Tibial nerve (tissue), 4 donors: ENCODE data around the gene GLB1L2. TPM values are rescaled to one million over a fixed set of nuclear protein-coding genes. Genes with fewer than 3 reads are reported as not detected.
"Not testable (repeated sequence)": the region's sequence is repeated elsewhere in the genome, so short reads cannot be mapped to it uniquely, and the experiment has no call there.

Experiments used
- DNase-seq, 2 donors: peaks; one replicate each; pipeline ENCODE4 v3.0.0-alpha.2; 2019; ENCODE audit warnings: low spot score in 2 of 2
- H3K27ac ChIP-seq, 4 donors: fragments of 200-600 bp; sonication (generic) in 3 of 4; one replicate each; pipeline ENCODE4 v1.5.1; 2017 to 2019; ENCODE audit warnings: mild to moderate bottlenecking in 1 of 4
- H3K27me3 ChIP-seq, 2 donors: fragments of 200-600 bp; sonication (generic) in 1 of 2; one replicate each; pipeline versions ENCODE4 v1.5.1 to v1.6.0; 2017 to 2019
- H3K36me3 ChIP-seq, 3 donors: fragments of 200-600 bp; sonication (generic); one replicate each; pipeline ENCODE4 v1.5.1; 2018 to 2019
- H3K4me1 ChIP-seq, 4 donors: fragments of 200-600 bp; sonication (generic) in 3 of 4; one replicate each; pipeline ENCODE4 v1.5.1; 2017 to 2019
- H3K4me3 ChIP-seq, 4 donors: fragments of 200-600 bp; sonication (generic) in 3 of 4; one replicate each; pipeline ENCODE4 v1.5.1; 2017 to 2019; ENCODE audit warnings: mild to moderate bottlenecking in 1 of 4, moderate library complexity in 1 of 4
- H3K9me3 ChIP-seq, 4 donors: fragments of 200-600 bp; sonication (generic) in 3 of 4; one replicate each; pipeline ENCODE4 v1.5.1; 2017 to 2019
- EP300 ChIP-seq, 2 donors: sonication (generic); formaldehyde crosslinking; IDR thresholded peaks; one replicate each; pipeline ENCODE4 v1.6.1; 2017; ENCODE audit warnings: antibody characterized with exemption in 2 of 2, mild to moderate bottlenecking in 1 of 2
- POLR2A ChIP-seq, 2 donors: fragments of 450-650 bp; IDR thresholded peaks; one replicate each; pipeline ENCODE4 v1.6.1; 2017; ENCODE audit warnings: antibody characterized with exemption in 2 of 2, mild to moderate bottlenecking in 2 of 2, moderate library complexity in 2 of 2
- WGBS, 2 donors: methylation state at CpG; one replicate each; pipeline ENCODE4 v1.1.5; 2018; 5-methylcytosine and 5-hydroxymethylcytosine counted together
- total RNA-seq, 4 donors: library from RNA; depleted of rRNA; stranded (reverse); fragments of >200 nt; gene quantifications; one replicate each; pipeline ENCODE4 v1.1.0, GENCODE V29; 2016
- TF ChIP-seq, protein P1 (sequence below), 5 experiments: fragments of 200-600 bp in 3 of 5; fragments of 450-650 bp in 2 of 5; sonication (generic) in 3 of 5; IDR thresholded peaks; one replicate each; pipeline ENCODE4 v1.5.1; 2016 to 2019; ENCODE audit warnings: antibody characterized with exemption in 5 of 5, mild to moderate bottlenecking in 3 of 5, moderate library complexity in 2 of 5

Gene GLB1L2
- total RNA-seq, 4 donors from 2014 or later, result 2.0 to 8.1 (median 5.6) TPM

DNA sequence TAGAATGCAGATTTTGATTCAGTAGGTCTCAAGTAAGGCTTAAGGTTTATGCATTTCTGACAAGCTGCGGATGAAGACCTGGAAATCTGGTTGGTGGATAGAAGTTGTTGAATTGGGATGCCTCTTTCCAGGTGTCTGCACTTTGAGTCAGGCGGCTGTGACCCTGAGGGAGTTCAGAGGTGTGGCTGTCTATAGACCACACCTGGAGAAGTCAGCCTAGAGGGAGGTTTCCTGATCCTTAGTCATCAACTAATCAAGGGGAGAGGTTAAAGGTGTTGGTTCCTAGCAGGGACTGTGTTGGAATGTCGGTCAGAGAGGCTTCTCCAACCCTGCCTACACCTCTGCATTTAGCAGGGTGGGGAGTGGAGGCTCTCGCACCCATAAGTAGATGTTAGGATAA lies 8.0 kb downstream of the GLB1L2 start:
- 71 to 85% methylated on average over 4 of the region's 4 CpGs for WGBS, 2 donors
- no peak for DNase-seq
- Histone ChIP-seq H3K9me3 (no peaks in the 10 kb centered on the region), H3K27me3 (no peaks in the 10 kb centered on the region), H3K27ac (no peak overlapping the region), H3K4me1 (no peaks in the 10 kb centered on the region), H3K4me3 (no peak overlapping the region), H3K36me3 (no peaks in the 10 kb centered on the region)
- TF ChIP-seq, protein P1, sequence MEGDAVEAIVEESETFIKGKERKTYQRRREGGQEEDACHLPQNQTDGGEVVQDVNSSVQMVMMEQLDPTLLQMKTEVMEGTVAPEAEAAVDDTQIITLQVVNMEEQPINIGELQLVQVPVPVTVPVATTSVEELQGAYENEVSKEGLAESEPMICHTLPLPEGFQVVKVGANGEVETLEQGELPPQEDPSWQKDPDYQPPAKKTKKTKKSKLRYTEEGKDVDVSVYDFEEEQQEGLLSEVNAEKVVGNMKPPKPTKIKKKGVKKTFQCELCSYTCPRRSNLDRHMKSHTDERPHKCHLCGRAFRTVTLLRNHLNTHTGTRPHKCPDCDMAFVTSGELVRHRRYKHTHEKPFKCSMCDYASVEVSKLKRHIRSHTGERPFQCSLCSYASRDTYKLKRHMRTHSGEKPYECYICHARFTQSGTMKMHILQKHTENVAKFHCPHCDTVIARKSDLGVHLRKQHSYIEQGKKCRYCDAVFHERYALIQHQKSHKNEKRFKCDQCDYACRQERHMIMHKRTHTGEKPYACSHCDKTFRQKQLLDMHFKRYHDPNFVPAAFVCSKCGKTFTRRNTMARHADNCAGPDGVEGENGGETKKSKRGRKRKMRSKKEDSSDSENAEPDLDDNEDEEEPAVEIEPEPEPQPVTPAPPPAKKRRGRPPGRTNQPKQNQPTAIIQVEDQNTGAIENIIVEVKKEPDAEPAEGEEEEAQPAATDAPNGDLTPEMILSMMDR (IDR thresholded peaks at IDR 0.05), result no peak
- TF ChIP-seq POLR2A (IDR thresholded peaks at IDR 0.05) (no peak), EP300 (IDR thresholded peaks at IDR 0.05) (no peak)

- no peak overlapping the region for H3K27ac ChIP-seq
These were observed 8.7 kb downstream of the GLB1L2 start for GRCh38 chr11:134340354-134340964.

GRCh38 chr11:134341805-134342571 lies 10.2 kb downstream of the GLB1L2 start:
- H3K4me3 ChIP-seq, result no peak overlapping the region
- TF ChIP-seq, protein P1 (IDR thresholded peaks at IDR 0.05), result no peak
- H3K9me3 ChIP-seq, result no peaks in the 10 kb centered on the region
- WGBS, 2 donors, result 92 to 93% methylated on average over 53 to 67 of the region's 68 CpGs
- no peak overlapping the region for H3K27ac ChIP-seq
- no peaks in the 10 kb centered on the region for H3K36me3 ChIP-seq
- H3K27me3 ChIP-seq, result no peaks in the 10 kb centered on the region
- H3K4me1 ChIP-seq, result no peaks in the 10 kb centered on the region
- DNase-seq, result no peak

More at GRCh38 chr11:134340354-134340964, 8.7 kb downstream of the GLB1L2 start:
- no peak overlapping the region for H3K4me3 ChIP-seq
- WGBS, 2 donors, result 67 to 76% methylated on average over 11 of the region's 11 CpGs
- no peaks in the 10 kb centered on the region for H3K36me3 ChIP-seq
- no peaks in the 10 kb centered on the region for H3K4me1 ChIP-seq
- no peaks in the 10 kb centered on the region for H3K9me3 ChIP-seq
- no peaks in the 10 kb centered on the region for H3K27me3 ChIP-seq
- TF ChIP-seq, protein P1 (IDR thresholded peaks at IDR 0.05), result no peak
- no peak for TF ChIP-seq POLR2A (IDR thresholded peaks at IDR 0.05)
- TF ChIP-seq EP300 (IDR thresholded peaks at IDR 0.05), result no peak
- DNase-seq, result no peak

GRCh38 chr11:134342572-134343340 lies 11.0 kb downstream of the GLB1L2 start:
- DNase-seq, result no peak
- WGBS, 2 donors, result 91% methylated on average over 29 to 30 of the region's 30 CpGs
- H3K4me3 ChIP-seq, result no peak overlapping the region
- H3K27ac ChIP-seq, result no peak overlapping the region
- no peaks in the 10 kb centered on the region for H3K27me3 ChIP-seq
- H3K4me1 ChIP-seq, result no peaks in the 10 kb centered on the region
- TF ChIP-seq, protein P1 (IDR thresholded peaks at IDR 0.05), result no peak
- TF ChIP-seq POLR2A (IDR thresholded peaks at IDR 0.05) (no peak), EP300 (IDR thresholded peaks at IDR 0.05) (no peak)
- H3K36me3 ChIP-seq, result no peaks in the 10 kb centered on the region
- no peaks in the 10 kb centered on the region for H3K9me3 ChIP-seq

- Histone ChIP-seq H3K27me3 (no peaks in the 10 kb centered on the region), H3K36me3 (no peaks in the 10 kb centered on the region), H3K27ac (no peak overlapping the region), H3K4me1 (no peaks in the 10 kb centered on the region), H3K9me3 (no peaks in the 10 kb centered on the region), H3K4me3 (no peak overlapping the region)
- TF ChIP-seq POLR2A (IDR thresholded peaks at IDR 0.05) (no peak), EP300 (IDR thresholded peaks at IDR 0.05) (no peak)
- TF ChIP-seq, protein P1 (IDR thresholded peaks at IDR 0.05), result no peak
- no peak for DNase-seq
- 77 to 82% methylated on average over 15 of the region's 15 CpGs for WGBS, 2 donors
These were observed 11.9 kb downstream of the GLB1L2 start for GRCh38 chr11:134343646-134344045.

DNA sequence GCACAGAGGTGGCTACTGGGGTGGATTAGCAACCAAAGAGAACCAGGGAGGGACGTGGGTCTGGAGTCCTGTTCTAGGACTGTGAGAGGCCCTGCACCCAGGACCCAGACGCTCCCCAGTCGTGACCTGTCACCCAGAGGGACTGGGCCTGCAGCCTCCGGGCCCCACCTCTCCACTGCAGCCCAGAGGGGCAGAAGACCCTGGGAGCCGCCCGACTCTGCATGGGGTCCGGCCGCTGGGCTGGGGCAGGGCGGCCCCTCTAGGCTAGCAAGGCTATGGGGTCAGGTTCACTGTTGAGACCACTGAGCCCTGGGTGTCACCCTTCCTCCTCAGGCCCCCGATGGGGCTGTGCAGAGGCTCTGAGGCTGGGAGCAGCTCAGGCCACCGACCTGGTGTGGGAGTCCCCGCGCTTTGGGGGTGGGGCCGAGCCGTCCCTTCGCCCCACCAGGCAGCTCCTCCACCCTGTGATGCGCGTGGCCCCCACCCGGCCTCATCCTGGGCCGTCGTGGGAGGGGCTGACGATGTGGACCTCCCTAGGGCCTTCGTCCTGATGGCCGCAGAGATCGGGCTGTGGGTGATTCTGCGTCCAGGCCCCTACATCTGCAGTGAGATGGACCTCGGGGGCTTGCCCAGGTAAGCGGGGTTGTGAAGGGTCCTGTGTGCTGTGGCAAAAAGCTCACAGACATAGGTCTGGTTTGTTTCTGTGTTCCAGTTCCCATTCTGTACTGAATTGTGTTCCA lies 12.9 kb downstream of the GLB1L2 start:
- H3K9me3 ChIP-seq, H3K27me3 ChIP-seq, DNase-seq, H3K36me3 ChIP-seq, H3K4me3 ChIP-seq, H3K4me1 ChIP-seq, H3K27ac ChIP-seq: not testable (repeated sequence)
- 87% methylated on average over 16 to 19 of the region's 28 CpGs for WGBS, 2 donors
